Measurements from ENCODE around the gene G6PC1.
A peak's percentile ranks its signal among the peaks of the same experiment; 100 is the strongest.
"Not testable (repeated sequence)": the region's sequence is repeated elsewhere in the genome, so short reads cannot be mapped to it uniquely, and the experiment has no call there.

The G6PC1 gene

GRCh38 chr17:42901535-42902229, 1.1 kb downstream of the G6PC1 start:
- DNase-seq = no peak

- no peak for DNase-seq
These were observed 3.5 kb downstream of the G6PC1 start for GRCh38 chr17:42904110-42904469.

- no peak for DNase-seq
These were observed 6.3 kb downstream of the G6PC1 start for GRCh38 chr17:42906772-42907446.

GRCh38 chr17:42908872-42909700, 8.5 kb downstream of the G6PC1 start:
- DNase-seq = no peak

- no peak for DNase-seq
These were observed 12.9 kb downstream of the G6PC1 start for GRCh38 chr17:42913522-42913921.

GRCh38 chr17:42913981-42914617, 13.5 kb downstream of the G6PC1 start:
- no peak for DNase-seq

- DNase-seq = not testable (repeated sequence)
These were observed 14.7 kb downstream of the G6PC1 start for GRCh38 chr17:42915288-42915687.

- not testable (repeated sequence) for DNase-seq
These were observed 16.0 kb downstream of the G6PC1 start for GRCh38 chr17:42916388-42917235.

- no peak for DNase-seq
These were observed 16.6 kb downstream of the G6PC1 start for GRCh38 chr17:42917236-42917603.

GRCh38 chr17:42918902-42919521, 18.4 kb downstream of the G6PC1 start:
- DNase-seq = no peak

GRCh38 chr17:42919522-42920077, 19.0 kb downstream of the G6PC1 start:
- DNase-seq = not testable (repeated sequence)

GRCh38 chr17:42920106-42920900, 19.7 kb downstream of the G6PC1 start:
- no peak for DNase-seq

GRCh38 chr17:42920922-42921321, 20.3 kb downstream of the G6PC1 start:
- no peak for DNase-seq

GRCh38 chr17:42922294-42922693, 21.7 kb downstream of the G6PC1 start:
- DNase-seq = no peak

- DNase-seq = not testable (repeated sequence)
These were observed 22.9 kb downstream of the G6PC1 start for GRCh38 chr17:42923472-42923871.

- DNase-seq = no peak
These were observed 24.3 kb downstream of the G6PC1 start for GRCh38 chr17:42924891-42925290.

GRCh38 chr17:42928714-42929496, 28.3 kb downstream of the G6PC1 start:
- peak in 1 of 14 donors; percentile 19 for DNase-seq

- DNase-seq = no peak
These were observed 28.9 kb downstream of the G6PC1 start for GRCh38 chr17:42929497-42929844.

Measured in C1 segment of cervical spinal cord (tissue), 14 donors.